Activated B cell treated with CpG ODN at 0.5 μM for 24 hours (primary cell): ENCODE results near the gene NAPB. TPM values are rescaled to one million over a fixed set of nuclear protein-coding genes. Genes with fewer than 3 reads are reported as not detected.
A peak's percentile ranks its signal among the peaks of the same experiment; 100 is the strongest.

ENCODE experiments used
- ATAC-seq: fragments of 200-7000 bp; cut with Tn5 transposase; one replicate; pipeline ENCODE4 v1.10.0; 2021; ENCODE audit warnings: low read depth, mild to moderate bottlenecking, moderate library complexity
- CTCF ChIA-PET: fragments of 350-600 bp; sonication (Branson Sonifier 250); formaldehyde crosslinking; loops from one replicate; lab custom pipeline; 2021; ENCODE audit warnings: antibody characterized with exemption; lab: Charles Lee
- POLR2A ChIA-PET: fragments of 350-600 bp; sonication (Branson Sonifier 250); formaldehyde crosslinking; loops from one replicate; lab custom pipeline; 2021; ENCODE audit warnings: antibody characterized with exemption; lab: Charles Lee
- DNase-seq: peaks from one replicate; pipeline ENCODE4 v3.0.0; 2022
- H3K27ac Mint-ChIP-seq: one replicate; pipeline ENCODE4 v1.8.0; 2020; ENCODE audit warnings: mixed read lengths
- H3K27me3 Mint-ChIP-seq: one replicate; pipeline ENCODE4 v1.8.0; 2021; ENCODE audit warnings: mixed read lengths
- H3K36me3 Mint-ChIP-seq: one replicate; pipeline ENCODE4 v1.8.0; 2021; ENCODE audit warnings: low read depth, mixed read lengths
- H3K4me1 Mint-ChIP-seq: one replicate; pipeline ENCODE4 v1.8.0; 2021; ENCODE audit warnings: mixed read lengths
- H3K4me3 Mint-ChIP-seq: one replicate; pipeline ENCODE4 v1.8.0; 2020; ENCODE audit warnings: mild to moderate bottlenecking, mixed read lengths
- H3K9me3 Mint-ChIP-seq: one replicate; pipeline ENCODE4 v1.8.0; 2020; ENCODE audit warnings: mixed read lengths
- CTCF ChIP-seq: fragments of 200-600 bp; IDR thresholded peaks from one replicate; pipeline ENCODE4 v1.8.0; 2022; ENCODE audit warnings: antibody characterized with exemption, mild to moderate bottlenecking
- intact Hi-C: fragments of 100-400 bp; cut with micrococcal nuclease; formaldehyde crosslinking; loops from one replicate; pipeline ENCODE4 v1.15.1; 2024
- total RNA-seq: library from RNA; stranded (reverse); gene quantifications from 2 replicates; pipeline ENCODE4 v1.2.3, GENCODE V29; 2022

Gene NAPB
- total RNA-seq, 1 donor from 2014 or later, result 7.8 TPM

GRCh38 chr20:23365390-23366165 is 55.7 kb downstream of the NAPB start:
- intact Hi-C loops, result loop anchor here (1.0 kb wide), 1 partner anchor 56 kb away; the partner anchor contains the start of gene NAPB
- DNase-seq (no peak), ATAC-seq (no peak)
- POLR2A ChIA-PET, result no interaction called here
- H3K27ac Mint-ChIP-seq, result peak overlapping the region; percentile 43
- H3K27me3 Mint-ChIP-seq, result no peaks in the 10 kb centered on the region
- H3K36me3 Mint-ChIP-seq, result peaks cover 55% of the 10 kb centered on the region
- CTCF ChIA-PET, result no interaction called here
- no peak for TF ChIP-seq CTCF
- no peak overlapping the region for H3K4me3 Mint-ChIP-seq
- H3K4me1 Mint-ChIP-seq, result peaks cover 56% of the 10 kb centered on the region
- H3K9me3 Mint-ChIP-seq, result no peaks in the 10 kb centered on the region

- Mint-ChIP-seq H3K4me1 (peaks cover 64% of the 10 kb centered on the region), H3K36me3 (peaks cover 34% of the 10 kb centered on the region), H3K4me3 (peak overlapping the region; percentile 96), H3K27me3 (no peaks in the 10 kb centered on the region), H3K27ac (peak overlapping the region; percentile 94), H3K9me3 (no peaks in the 10 kb centered on the region)
- ChIA-PET POLR2A (interaction anchor here (7.3 kb wide), 1 partner anchor 13 kb away, joined by 140 read pairs; the partner anchor contains the start of gene NXT1), CTCF (interaction anchor here (1.5 kb wide), 1 partner anchor 13 kb away, joined by 4 read pairs; no protein-coding TSS in a partner anchor)
- no peak for ATAC-seq
- no peak for DNase-seq
- intact Hi-C loops, result loop anchor here (2.0 to 5.0 kb wide), 2 partner anchors 46 to 1694 kb away; partner anchors contain the start of gene ACSS1
- no peak for TF ChIP-seq CTCF
These were observed 58.0 kb downstream of the NAPB start for GRCh38 chr20:23363257-23363649.

- CTCF ChIA-PET, result interaction anchor here (1.7 kb wide), 1 partner anchor 13 kb away, joined by 4 read pairs; the partner anchor contains the start of gene NXT1
- TF ChIP-seq CTCF, result no peak
- Mint-ChIP-seq H3K36me3 (peaks cover 32% of the 10 kb centered on the region), H3K4me3 (peak overlapping the region; percentile 96), H3K27me3 (no peaks in the 10 kb centered on the region), H3K4me1 (peaks cover 63% of the 10 kb centered on the region), H3K27ac (peak overlapping the region; percentile 94), H3K9me3 (no peaks in the 10 kb centered on the region)
- ATAC-seq, result no peak
- intact Hi-C loops, result loop anchor here (1.0 to 5.0 kb wide), 4 partner anchors 12 to 1695 kb away; partner anchors contain the start of genes ACSS1, NAPB and NXT1
- DNase-seq, result no peak
- POLR2A ChIA-PET, result interaction anchor here (1.9 to 7.3 kb wide), 2 partner anchors 8 to 12 kb away, joined by 5 to 140 read pairs; partner anchors contain the start of gene NXT1
These were observed 58.7 kb downstream of the NAPB start for GRCh38 chr20:23362392-23363256.

- H3K27ac Mint-ChIP-seq, result peak within 1 kb of the TSS; percentile 94
- CTCF ChIA-PET, result interaction anchor here (1.1 to 1.7 kb wide), 2 partner anchors 11 to 12 kb away, joined by 3 to 4 read pairs; partner anchors contain the start of gene NXT1
- peaks cover 59% of the 10 kb centered on the region for H3K4me1 Mint-ChIP-seq
- intact Hi-C loops, result loop anchor here (1.0 to 5.0 kb wide), 4 partner anchors 11 to 1696 kb away; partner anchors contain the start of genes ACSS1, NAPB and NXT1
- POLR2A ChIA-PET, result interaction anchor here (1.9 to 7.3 kb wide), 2 partner anchors 9 to 12 kb away, joined by 5 to 140 read pairs; partner anchors contain the start of gene NXT1
- peaks cover 33% of the 10 kb centered on the region for H3K36me3 Mint-ChIP-seq
- ATAC-seq, result peak; percentile 76
- no peaks in the 10 kb centered on the region for H3K9me3 Mint-ChIP-seq
- no peaks in the 10 kb centered on the region for H3K27me3 Mint-ChIP-seq
- no peak for TF ChIP-seq CTCF
- peak; percentile 100 for DNase-seq
- peak within 1 kb of the TSS; percentile 96 for H3K4me3 Mint-ChIP-seq
These were observed 59.6 kb downstream of the NAPB start, which contains the start of gene GZF1 for GRCh38 chr20:23361476-23362391. Gene GZF1 (plus strand): TSS chr20:23362182. CDS start chr20:23364384, 2,202 bp downstream.
